DMS79 treated with DMSO at 0.1 percent for 48 hours (cell line): ENCODE results near the gene SCPEP1.
"Not testable (repeated sequence)": the region's sequence is repeated elsewhere in the genome, so short reads cannot be mapped to it uniquely, and the experiment has no call there.

Source experiments
- DNase-seq: peaks from one replicate; lab custom pipeline; 2025; lab: John Stamatoyannopoulos, UW

Gene SCPEP1

GRCh38 chr17:56965241-56965640 lies 12.7 kb upstream of the SCPEP1 start:
- not testable (repeated sequence) for DNase-seq

- DNase-seq = not testable (repeated sequence)
Measured at GRCh38 chr17:56965681-56966080, 12.2 kb upstream of the SCPEP1 start.

- DNase-seq = peak; percentile 87
Measured at GRCh38 chr17:56966338-56966737, 11.6 kb upstream of the SCPEP1 start.

- no peak for DNase-seq
Measured at GRCh38 chr17:56970974-56971373, 7.0 kb upstream of the SCPEP1 start.

GRCh38 chr17:56972111-56972730 lies 5.7 kb upstream of the SCPEP1 start:
- no peak for DNase-seq

- peak; percentile 32 for DNase-seq
Measured at GRCh38 chr17:56973520-56973919, 4.4 kb upstream of the SCPEP1 start.

- DNase-seq = no peak
Measured at GRCh38 chr17:56974055-56974454, 3.9 kb upstream of the SCPEP1 start.

- DNase-seq = peak; percentile 34
Measured at GRCh38 chr17:56975656-56976055, 2.3 kb upstream of the SCPEP1 start.

GRCh38 chr17:56976941-56977608 lies 856 bp upstream of the SCPEP1 start:
- no peak for DNase-seq

GRCh38 chr17:56978441-56979090 lies 635 bp downstream of the SCPEP1 start:
- DNase-seq = no peak

- no peak for DNase-seq
Measured at GRCh38 chr17:56979091-56979480, 1.2 kb downstream of the SCPEP1 start.

- not testable (repeated sequence) for DNase-seq
Measured at GRCh38 chr17:56980526-56980925, 2.6 kb downstream of the SCPEP1 start.

- DNase-seq = peak; percentile 75
Measured at GRCh38 chr17:56982312-56982711, 4.4 kb downstream of the SCPEP1 start.

- DNase-seq = no peak
Measured at GRCh38 chr17:56983366-56983765, 5.4 kb downstream of the SCPEP1 start.

GRCh38 chr17:56985371-56986162 lies 7.6 kb downstream of the SCPEP1 start:
- no peak for DNase-seq

- no peak for DNase-seq
Measured at GRCh38 chr17:56987283-56987834, 9.4 kb downstream of the SCPEP1 start.

- DNase-seq = no peak
Measured at GRCh38 chr17:56988901-56989572, 11.1 kb downstream of the SCPEP1 start.

GRCh38 chr17:56992364-56992763 lies 14.4 kb downstream of the SCPEP1 start:
- no peak for DNase-seq

- DNase-seq = peak; percentile 92
Measured at GRCh38 chr17:56994009-56994792, 16.3 kb downstream of the SCPEP1 start.

GRCh38 chr17:56995766-56996165 lies 17.8 kb downstream of the SCPEP1 start:
- peak; percentile 12 for DNase-seq

- no peak for DNase-seq
Measured at GRCh38 chr17:56997313-56997712, 19.4 kb downstream of the SCPEP1 start.
